COR-L47 (cell line): ENCODE data around the gene ZC3H10.
A peak's percentile ranks its signal among the peaks of the same experiment; 100 is the strongest.
"Not testable (repeated sequence)": the region's sequence is repeated elsewhere in the genome, so short reads cannot be mapped to it uniquely, and the experiment has no call there.

Experiments used
- DNase-seq: peaks from one replicate; lab custom pipeline; 2025; lab: John Stamatoyannopoulos, UW

The ZC3H10 gene

DNA sequence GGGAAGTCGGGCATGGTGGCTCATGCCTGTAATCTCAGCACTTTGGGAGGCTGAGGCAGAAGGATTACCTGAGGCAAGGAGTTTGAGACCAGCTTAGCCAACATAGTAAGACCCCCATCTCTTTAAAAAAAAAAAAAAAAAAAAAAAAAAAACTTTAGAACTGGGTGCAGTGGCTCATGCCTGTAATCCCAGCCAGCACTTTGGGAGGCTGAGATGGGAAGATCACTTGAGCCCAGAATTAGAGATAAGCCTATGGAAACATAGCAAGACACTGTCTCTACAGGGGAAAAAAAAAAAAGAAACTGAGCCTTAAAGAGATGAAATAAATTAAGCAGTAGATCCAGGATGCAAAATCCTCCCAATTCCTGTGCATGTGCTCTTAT, 15.4 kb upstream of the ZC3H10 start:
- DNase-seq, result no peak

DNA sequence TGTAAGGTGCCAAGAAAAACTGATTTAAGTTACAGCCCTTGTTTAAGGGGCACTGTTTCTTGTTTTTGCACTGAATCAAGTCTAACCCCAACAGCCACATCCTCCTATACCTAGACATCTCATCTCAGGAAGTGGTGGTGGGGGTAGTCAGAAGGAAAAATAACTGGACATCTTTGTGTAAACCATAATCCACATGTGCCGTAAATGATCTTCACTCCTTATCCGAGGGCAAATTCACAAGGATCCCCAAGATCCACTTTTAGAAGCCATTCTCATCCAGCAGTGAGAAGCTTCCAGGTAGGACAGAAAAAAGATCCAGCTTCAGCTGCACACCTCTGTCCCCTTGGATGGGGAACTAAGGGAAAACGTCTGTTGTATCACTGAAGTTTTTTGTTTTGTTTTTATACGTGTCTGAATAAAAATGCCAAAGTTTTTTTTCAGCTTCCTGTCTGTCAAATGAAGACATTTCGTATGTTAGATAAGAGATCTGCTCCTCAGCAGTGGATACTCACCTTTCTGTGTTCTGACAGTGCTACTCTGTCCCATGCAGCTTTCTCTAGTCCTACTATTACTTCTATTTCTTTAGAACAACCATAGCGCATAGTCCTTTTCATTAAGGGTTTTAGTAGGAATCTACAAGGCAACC, 14.9 kb upstream of the ZC3H10 start:
- no peak for DNase-seq

GRCh38 chr12:56103823-56104108, 14.3 kb upstream of the ZC3H10 start:
- DNase-seq, result no peak

DNA sequence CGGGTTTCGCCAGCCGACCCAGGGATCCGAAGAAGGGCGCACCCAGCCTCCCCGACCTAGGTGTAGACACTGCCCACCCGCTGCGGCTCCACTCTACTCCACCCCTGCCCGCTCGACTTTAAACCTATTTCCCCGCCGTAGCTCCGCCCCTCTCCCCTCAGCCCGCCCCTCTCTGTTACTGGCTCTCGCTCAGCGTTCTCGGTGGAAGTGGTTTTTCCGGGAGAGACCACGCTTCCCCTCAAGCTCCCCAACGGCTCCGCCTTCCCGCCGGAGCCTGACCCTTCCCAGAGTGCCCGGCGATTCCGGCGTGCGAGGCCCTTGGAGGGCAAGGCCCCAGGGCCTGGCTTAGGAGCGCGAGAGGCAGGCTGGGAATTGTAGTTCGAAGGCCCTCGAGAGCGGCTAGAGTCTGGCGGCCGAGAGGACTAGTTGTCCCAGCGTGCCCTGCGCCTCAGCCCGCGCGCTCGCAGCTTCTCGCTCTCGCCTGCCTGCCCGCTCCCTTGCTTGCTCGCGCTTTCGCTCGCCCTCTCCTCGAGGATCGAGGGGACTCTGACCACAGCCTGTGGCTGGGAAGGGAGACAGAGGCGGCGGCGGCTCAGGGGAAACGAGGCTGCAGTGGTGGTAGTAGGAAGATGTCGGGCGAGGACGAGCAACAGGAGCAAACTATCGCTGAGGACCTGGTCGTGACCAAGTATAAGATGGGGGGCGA, 13.8 kb upstream of the ZC3H10 start, which contains the start of gene PA2G4:
Gene PA2G4, plus strand, starts transcription at position 451 of the 706 bp plus-strand sequence. Its CDS starts 179 bp downstream, at position 630.
- peak; percentile 98 for DNase-seq

DNA sequence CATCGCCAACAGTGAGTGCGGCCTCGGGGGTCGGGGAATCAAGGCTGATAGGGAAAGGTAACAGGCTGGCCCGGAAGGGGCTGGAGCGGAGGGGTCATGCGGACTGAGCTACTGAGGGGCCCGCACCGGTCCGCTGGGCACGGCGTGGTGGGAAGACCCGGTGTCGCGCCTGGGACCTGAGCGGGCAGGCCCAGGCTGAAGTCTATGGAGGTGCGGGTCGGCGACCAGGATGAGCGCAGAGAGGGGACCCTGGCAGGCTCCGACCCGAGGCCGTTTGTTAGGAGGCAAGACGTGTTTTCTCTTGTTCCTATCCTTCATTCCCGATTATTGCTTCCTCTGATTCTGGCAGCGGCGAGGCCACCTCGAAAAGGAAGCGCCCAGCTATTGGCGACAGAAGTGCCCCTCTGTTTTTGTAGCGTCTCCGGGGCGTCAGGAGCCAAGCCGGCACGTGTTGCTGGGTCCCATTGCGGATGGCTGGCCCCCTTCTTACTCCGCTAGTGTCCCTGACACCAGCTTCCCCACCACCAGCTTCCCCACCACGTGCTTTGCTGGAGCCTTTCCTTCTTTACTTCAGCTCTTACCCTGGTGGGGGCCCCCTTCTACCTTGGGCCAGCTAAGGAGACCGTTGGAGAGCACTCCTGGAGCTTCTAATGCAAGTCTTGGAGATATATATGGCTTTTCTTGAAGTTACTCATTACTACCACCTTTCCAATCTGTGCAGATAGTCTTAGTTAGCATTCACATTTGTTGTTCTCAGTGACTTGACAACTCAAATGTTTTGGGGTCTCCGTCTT, 13.1 kb upstream of the ZC3H10 start:
- no peak for DNase-seq

DNA sequence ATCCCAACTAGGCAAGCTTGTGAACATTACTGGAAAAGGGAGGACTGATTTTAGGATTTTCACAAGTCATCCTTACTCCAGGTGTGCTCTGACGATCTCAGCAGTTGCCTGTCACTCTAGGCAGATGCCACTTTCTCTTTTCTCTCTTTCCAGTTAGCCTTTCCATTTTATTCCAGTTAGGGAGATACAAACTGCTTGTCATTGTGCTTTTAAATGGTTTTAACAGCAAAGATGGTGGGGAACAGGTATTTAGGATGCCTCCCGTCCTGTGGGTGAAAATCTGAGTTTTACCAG, 12.5 kb upstream of the ZC3H10 start:
- DNase-seq, result no peak

DNA sequence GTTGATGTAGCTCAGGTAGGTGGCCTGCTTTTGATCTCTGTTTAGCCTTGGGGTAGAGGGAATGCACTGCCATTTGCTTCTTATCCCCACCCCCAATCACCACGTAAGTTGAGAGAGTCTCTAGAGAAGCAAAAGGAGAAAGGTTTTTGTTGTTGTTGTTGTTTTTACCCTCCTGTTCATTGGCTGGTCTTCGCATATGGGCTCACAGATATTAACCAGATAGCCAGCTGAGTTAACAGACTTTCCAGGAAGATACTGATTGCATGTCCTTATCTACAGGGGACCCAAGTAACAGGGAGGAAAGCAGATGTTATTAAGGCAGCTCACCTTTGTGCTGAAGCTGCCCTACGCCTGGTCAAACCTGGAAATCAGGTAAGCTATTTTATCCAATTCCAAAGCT, 10.8 kb upstream of the ZC3H10 start:
- DNase-seq, result no peak

DNA sequence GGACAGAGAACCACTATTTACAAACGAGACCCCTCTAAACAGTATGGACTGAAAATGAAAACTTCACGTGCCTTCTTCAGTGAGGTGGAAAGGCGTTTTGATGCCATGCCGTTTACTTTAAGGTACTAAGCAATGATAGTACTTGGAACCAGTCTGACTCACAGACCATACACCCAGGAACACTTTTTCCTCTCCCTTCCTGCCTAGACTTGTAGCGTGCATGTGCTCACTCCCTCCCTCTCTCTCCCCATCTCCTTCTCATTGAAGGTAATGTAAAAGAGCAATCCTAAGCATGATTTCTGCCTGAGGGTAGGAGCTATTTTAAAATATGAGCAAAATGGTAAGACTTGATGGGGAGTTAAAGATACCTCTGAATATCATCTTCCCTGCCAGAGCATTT, 7.5 kb upstream of the ZC3H10 start:
- no peak for DNase-seq

DNA sequence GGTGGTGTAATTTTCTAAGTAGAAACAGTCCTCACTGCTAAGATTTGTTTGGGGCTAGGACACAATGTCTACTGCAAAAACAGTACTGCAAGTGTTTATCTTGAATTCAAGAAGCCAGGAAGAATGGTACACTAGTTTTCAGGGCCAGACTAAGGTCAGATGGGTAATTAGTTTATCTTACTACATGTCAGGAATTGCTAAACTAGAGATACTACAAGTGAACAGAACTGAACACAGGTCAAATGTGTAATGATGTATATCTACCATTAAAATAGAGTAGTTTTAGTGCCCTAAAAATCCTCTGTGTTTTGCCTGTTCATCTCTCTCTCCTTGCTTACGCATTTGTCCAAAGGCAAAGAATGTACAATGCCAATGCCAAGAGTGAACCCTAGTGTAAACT, 4.0 kb upstream of the ZC3H10 start:
- DNase-seq, result no peak

DNA sequence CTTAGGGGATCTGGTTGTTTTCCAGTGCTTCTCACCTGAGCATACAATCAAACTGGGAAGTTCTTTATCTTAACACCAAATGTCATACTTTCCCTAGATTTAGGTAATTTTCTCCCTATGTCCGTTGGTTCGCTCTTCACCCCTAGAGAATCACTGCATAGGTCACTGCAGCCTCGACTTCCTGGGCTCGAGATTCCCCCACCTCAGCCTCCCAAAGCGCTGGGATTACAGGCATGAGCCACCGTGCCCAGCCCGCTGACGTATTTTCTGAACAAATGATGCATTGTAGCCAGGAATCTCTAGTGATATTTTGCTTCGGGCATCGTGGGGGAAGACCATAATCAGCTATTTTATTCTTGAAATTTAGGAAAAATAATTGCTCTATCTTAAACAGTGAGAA, 2.7 kb upstream of the ZC3H10 start:
- no peak for DNase-seq

DNA sequence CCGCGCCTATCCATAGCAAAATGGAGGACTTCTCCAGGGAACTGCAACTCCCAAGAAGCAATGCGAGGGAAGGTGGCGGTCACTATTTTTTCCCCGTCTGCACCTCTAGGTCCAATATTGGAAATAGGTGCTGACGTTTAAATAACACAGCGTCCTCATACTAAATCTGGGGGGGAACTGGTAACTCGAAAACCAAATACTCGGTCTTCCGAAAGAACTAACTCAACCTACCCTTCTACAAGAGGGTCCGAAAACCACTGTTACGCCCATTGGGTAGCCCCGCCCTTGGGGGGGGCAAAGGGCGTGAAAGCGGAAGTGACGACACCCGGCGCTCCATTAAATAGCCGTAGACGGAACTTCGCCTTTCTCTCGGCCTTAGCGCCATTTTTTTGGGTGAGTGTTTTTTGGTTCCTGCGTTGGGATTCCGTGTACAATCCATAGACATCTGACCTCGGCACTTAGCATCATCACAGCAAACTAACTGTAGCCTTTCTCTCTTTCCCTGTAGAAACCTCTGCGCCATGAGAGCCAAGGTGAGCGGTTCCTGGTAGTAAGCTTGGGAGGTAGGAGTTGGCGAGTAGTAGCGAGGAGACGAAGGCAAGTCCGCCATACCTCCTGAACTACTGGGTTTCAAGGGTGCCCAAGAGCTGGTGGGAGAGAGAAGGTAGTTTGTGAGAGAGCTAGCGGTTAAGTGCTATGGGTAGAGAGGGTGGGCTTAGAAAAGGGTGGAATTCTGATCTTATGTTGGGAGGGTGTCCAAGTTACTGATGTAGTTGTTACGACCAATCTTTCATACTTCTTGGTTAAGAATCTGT, 1.6 kb upstream of the ZC3H10 start, which contains the start of gene RPL41:
Gene RPL41, plus strand, starts transcription at position 367 of the 815 bp plus-strand sequence.
- DNase-seq, result peak; percentile 94

DNA sequence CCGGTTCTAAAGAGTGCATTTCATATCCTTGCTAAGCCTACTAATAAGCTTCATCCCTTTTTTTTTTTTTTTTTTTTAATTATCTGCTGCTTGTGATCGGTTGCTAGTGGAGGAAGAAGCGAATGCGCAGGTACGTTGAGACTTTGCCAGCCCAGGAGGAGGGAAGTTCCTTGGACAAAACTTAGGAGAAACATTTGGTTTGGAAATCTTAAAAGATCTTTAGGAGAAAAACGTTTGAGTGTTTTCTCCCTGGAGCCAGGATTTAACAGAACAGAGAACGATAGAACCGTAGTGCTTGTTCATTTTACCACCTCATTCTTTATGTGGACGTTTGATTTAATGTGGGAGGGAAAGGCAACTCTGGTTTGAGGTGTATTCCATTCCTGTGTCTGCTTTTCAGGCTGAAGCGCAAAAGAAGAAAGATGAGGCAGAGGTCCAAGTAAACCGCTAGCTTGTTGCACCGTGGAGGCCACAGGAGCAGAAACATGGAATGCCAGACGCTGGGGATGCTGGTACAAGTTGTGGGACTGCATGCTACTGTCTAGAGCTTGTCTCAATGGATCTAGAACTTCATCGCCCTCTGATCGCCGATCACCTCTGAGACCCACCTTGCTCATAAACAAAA, 872 bp upstream of the ZC3H10 start:
- not testable (repeated sequence) for DNase-seq

GRCh38 chr12:56118688-56119357, 757 bp downstream of the ZC3H10 start:
- no peak for DNase-seq

DNA sequence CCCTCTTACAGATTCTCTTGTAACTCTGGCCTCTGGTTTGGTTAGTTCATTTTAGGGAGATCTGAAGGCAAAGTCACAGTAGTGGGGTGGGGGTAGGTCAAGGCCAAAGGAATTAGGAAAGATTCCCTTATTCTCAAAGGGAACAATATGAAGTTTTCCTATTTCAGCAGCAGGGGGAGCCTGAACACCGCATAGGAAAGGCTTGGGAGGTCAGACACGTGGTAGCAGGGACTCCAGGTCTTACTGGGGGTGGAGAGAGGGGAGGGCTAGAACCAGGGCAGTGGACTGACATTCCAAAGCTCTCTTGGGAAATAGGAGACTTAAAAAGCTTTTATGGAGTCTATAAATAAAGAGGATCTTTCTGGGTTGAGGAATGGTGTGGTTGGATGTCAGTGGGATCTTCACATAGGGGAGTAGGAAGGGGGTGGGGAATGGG, 1.3 kb downstream of the ZC3H10 start:
- peak; percentile 78 for DNase-seq

DNA sequence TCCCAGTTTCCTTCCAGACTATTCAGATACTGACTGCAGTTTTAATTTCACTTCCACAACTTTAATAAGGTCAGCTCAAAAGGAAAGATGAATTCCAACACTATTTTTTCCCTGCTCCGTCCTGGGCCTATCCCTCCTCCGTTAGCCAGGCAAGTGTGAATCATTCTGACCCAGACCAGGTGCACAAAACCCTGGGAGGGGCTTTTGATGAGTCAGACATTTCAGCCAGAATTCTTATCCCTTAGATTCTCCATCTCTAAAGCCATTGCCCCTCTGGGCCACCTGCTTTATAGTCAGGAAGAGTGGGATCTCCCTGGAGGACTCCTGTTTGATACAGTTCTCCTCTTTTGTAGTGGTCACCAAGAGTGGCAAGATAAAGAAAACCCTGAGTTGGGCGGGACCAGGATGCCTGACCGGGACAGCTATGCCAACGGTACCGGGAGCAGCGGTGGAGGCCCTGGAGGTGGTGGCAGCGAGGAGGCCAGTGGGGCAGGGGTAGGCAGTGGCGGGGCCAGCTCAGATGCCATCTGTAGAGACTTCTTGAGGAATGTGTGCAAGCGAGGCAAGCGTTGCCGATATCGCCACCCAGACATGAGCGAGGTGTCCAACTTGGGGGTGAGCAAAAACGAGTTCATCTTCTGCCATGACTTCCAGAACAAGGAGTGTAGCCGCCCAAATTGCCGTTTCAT, 2.2 kb downstream of the ZC3H10 start:
- no peak for DNase-seq

GRCh38 chr12:56121204-56121870, 3.3 kb downstream of the ZC3H10 start:
- DNase-seq, result no peak

DNA sequence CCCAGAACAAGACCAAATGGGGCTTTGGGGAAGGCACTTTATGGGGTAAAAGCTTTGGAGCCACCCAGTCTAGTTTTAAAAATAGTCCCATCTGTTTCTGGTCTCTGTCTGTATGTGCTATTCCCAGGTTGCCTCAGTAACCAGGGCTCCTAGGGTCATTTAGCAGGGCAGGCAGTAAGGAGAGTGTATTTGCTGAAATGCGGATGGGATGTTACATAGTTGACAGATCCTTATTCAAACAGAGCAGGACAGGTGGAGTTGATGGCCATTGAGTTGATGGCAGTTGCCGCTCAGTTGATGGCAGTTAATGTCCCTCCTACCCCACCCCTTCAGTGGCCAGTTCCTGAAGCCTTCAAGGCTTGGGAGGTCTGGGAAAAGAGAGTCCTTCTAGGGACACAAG, 4.6 kb downstream of the ZC3H10 start:
- no peak for DNase-seq

DNA sequence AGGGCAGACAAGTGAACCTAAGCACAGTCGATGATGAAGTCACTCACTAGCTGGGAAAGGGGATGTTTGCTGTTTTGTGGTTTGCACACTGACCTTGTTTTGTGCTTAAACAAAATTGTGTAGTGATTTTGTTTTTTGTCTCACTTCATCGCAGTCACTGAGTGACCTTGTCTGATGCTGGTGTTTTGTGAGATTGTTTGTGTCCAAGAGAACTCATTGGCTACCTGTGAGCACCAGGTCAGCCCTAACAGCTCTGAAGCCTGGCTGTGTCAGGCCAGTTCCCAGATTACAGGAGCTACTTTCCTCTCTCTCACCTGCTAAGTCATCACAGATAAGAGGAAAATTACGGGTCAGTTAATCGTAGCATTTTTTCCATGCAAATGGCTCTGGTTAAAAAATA, 6.1 kb downstream of the ZC3H10 start:
- no peak for DNase-seq

GRCh38 chr12:56126732-56127239, 8.7 kb downstream of the ZC3H10 start:
- DNase-seq, result no peak

DNA sequence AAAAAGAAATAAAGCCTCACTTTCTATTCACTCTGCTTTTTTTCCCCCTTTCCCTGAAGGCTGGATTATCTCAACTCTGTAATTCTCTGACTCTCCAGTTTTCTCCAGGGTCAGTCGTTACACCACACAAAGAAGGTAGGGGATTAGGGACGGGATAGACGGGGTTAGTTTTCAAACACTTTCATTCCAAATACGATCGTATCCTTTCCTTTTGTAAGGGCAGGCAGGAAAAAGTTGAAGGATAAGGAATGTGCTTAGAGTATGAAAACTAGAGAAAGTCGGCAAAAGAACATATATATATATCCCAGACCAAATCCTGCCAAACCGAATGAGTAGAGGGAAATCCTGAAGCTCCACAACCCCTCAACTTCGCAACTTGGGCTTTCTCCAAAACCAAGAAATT, 9.4 kb downstream of the ZC3H10 start:
- no peak for DNase-seq
